HG03565 (cell line): ENCODE data around the gene ATG9B.
"Not testable (repeated sequence)": the region's sequence is repeated elsewhere in the genome, so short reads cannot be mapped to it uniquely, and the experiment has no call there.

Experiments
- ATAC-seq: cut with Tn5 transposase; IDR thresholded peaks from one replicate; pipeline ENCODE4 v1.9.1; 2021; ENCODE audit warnings: mild to moderate bottlenecking, moderate library complexity; ENCODE audit not compliant: unreplicated experiment

ATG9B gene

DNA sequence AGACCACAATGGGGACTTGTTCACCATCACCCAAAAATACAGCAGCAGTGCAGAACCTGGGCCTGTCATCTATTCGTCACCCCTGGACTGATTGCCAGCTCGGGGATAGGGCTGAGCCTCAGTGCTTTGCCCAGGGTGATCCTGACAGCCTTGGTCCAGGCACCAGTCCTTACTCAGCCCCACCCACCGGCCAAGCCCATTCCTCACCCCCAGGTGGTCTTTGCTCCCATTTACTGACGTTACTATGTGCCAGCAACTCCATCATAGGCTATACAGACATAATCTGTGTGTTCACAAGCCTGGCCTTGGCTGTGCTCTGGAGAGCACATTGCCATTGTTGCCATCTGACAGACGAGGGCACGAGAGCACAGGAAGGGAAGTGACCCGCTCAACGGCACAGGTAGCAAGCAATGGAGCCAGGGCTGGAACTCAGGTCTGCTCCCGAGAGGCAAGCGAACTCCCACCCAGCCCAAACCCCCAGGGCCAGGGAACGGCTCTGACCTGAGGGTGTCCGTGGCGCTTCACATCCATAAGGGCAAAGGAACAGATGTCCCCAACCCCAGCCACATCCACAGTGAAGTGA is 6.8 kb downstream of the ATG9B start:
- no peak for ATAC-seq

DNA sequence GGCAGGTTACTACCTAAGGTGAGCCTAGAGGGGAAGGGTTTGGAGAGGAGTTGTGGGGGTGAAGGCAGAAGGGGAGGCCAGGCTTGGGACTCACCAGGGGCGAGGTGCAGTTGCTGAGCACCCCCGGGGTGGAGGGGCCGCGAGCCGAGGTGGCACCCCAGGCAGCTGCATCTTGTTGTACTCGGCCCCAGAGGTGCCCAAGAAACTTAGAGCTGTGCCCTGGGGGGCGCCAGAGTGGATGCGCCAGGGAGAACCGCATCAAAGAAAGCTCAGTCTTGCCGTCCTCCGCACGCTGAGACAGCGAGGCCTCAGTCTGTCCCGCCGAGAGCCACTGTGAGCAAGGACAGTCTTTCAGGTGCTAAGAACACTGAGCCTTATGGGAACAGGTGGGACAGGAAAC is 7.4 kb downstream of the ATG9B start:
- ATAC-seq, result no peak

DNA sequence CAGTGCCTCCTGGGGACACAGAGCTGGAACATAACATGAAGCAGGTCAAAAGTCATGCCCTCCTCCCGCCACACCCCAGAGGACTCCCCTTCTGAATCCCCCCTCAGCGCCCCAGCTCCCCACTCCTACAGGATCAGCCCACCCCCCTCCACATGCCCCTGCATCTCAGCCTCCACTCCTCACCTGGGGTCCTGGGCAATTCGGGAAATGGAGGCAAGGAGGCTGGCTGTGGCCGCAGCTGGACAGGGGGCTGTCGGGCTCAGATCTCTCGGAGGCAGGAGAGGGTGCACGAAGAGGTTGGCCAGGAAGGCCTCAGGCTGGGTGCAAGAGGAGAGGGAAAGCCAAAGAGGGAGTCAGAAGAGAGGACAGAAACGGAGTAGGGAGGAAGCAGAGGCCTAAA is 7.8 kb downstream of the ATG9B start:
- no peak for ATAC-seq

DNA sequence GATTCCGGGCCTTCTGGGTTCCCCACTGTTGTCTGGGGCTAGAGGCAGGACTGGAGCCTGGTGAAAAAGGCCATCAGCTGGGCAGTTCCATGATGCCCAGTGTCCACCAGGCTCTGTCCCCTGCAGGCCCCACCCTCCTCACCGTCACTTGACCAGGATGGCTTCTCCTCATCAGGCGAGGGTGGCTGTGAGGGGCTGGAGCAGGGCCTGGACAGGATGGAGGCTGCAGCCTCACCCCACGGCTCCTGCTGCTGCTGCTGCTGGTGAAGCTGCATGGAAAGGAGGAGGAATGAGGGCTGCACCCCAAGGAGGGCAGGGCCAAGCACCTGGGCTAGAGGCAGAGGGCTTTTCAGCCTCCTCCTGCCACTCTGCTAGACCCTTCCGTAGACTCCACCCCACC is 8.3 kb downstream of the ATG9B start:
- no peak for ATAC-seq

DNA sequence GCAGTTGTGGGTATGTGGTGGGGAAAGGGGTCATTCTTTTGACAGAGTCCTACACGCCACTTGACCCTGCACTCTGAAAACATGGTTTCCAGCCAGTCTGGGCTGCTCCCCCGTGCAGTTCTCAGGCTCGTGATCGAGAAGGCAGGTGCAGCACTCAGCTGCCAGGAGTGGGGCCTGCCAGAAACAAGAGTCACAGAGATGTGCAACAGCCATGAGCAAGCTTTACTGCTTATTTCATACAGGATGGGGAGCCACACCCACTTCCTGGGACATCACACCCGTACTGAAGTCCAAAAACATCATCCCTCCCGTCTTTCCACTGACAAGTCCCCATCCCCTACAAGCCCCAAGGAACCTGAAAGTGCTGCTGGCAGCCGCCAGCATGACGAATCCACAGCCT is 9.3 kb downstream of the ATG9B start:
- no peak for ATAC-seq

DNA sequence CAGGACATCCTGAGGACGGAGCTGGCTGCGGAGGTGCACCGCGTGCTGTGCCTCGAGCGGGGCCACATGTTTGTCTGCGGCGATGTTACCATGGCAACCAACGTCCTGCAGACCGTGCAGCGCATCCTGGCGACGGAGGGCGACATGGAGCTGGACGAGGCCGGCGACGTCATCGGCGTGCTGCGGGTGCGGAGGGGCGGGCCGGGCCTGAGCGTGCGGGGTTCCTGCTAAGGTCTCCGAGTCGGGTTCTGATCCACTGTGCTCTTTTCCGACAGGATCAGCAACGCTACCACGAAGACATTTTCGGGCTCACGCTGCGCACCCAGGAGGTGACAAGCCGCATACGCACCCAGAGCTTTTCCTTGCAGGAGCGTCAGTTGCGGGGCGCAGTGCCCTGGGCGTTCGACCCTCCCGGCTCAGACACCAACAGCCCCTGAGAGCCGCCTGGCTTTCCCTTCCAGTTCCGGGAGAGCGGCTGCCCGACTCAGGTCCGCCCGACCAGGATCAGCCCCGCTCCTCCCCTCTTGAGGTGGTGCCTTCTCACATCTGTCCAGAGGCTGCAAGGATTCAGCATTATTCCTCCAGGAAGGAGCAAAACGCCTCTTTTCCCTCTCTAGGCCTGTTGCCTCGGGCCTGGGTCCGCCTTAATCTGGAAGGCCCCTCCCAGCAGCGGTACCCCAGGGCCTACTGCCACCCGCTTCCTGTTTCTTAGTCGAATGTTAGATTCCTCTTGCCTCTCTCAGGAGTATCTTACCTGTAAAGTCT is 10.4 kb downstream of the ATG9B start:
- ATAC-seq, result no peak

DNA sequence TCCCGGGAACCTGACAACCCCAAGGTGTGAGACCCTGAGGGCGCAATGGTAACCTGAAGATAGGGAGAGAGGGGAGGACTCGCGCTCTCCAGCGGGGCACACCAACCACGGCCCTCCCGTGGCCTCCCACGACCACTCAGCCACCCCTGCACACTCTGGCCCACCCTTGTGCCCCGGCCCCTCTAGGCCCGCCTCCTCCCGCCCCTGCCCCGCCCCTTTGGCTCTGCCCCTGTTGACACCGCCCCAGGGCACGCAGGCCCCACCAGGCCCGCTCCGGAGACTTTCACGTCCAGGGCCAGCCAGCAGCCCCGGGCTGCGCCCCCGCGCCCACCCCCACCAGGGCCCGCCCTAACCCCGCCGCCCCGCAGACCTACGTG is 10.9 kb downstream of the ATG9B start:
- no peak for ATAC-seq

DNA sequence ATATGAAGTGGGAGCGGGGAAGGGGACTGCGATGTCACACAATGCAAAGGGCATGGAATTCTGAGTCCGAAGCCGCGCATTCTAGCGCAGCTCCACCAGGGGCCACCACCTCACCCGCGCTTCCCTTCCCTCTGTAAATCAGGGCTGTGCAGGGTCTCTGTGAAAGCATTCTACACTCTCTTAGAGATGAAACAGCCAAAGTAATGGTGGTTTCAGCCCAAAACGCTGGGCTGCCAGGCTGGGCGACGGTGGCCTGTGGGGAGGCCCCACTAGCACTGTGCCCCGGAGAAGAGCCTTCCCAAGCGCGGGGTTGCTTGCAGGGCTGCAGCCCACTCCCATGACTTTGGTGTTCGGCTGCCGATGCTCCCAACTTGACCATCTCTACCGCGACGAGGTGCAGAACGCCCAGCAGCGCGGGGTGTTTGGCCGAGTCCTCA is 11.4 kb downstream of the ATG9B start:
- no peak for ATAC-seq

DNA sequence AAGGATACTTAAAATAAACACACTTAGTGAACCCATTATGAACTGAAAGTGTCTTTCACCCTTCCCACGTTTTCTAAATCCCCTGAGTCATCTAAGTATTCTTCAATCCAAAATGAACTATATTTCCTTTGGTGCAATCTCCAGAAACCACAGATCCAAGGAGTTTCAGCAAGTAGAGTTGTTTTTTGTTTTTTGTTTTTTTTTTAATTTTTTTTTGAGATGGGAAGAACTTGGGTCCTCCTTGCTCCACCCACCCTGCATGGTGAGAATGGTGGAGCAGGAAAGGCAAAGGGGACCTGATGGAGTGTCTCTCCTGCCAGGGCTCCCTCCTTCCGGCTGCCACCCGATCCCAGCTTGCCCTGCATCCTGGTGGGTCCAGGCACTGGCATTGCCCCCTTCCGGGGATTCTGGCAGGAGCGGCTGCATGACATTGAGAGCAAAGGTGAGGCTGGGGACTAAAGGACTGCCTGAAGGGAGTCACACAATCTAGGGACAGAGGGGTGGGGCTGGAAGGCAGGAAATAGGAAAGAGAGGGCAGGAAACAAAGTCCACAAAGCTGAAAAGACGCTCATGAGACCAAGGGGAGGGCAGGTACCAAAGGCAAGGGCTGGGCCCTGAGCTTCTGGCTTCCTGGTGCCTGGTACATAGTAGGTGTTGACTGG is 12.1 kb downstream of the ATG9B start:
- ATAC-seq, result no peak

DNA sequence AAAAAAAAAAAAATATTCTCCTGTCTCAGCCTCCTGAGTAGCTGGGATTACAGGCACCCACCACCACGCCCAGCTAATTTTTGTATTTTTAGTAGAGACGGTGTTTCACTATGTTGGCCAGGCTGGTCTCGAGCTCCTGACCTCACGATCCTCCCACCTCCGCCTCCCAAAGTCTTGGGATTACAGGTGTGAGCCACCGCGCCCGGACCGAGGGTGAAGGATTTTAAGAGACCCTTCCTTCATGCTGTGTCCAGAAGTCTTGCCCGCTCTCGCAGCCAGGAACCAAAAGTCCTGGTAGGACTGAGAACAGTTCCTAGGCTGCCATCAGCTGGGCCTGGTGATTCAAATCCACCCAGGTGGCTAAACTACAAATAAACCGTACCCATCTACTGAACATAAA is 12.7 kb downstream of the ATG9B start:
- ATAC-seq, result not testable (repeated sequence)

DNA sequence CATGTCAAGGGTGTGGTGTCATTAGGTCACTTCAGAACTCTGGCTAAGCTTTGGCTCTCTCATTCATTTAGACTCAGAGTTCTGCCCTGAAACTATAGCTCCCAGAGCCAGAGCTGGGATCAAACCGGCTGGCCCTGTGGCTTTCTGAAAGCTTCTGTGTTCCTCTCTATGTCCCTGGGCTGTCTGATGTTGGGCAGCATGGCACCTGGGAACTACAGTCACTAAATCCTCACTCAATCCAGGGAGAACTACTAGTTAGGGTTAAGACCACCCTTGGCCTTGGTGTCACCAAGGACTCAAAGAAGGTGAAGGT is 13.2 kb downstream of the ATG9B start:
- no peak for ATAC-seq

DNA sequence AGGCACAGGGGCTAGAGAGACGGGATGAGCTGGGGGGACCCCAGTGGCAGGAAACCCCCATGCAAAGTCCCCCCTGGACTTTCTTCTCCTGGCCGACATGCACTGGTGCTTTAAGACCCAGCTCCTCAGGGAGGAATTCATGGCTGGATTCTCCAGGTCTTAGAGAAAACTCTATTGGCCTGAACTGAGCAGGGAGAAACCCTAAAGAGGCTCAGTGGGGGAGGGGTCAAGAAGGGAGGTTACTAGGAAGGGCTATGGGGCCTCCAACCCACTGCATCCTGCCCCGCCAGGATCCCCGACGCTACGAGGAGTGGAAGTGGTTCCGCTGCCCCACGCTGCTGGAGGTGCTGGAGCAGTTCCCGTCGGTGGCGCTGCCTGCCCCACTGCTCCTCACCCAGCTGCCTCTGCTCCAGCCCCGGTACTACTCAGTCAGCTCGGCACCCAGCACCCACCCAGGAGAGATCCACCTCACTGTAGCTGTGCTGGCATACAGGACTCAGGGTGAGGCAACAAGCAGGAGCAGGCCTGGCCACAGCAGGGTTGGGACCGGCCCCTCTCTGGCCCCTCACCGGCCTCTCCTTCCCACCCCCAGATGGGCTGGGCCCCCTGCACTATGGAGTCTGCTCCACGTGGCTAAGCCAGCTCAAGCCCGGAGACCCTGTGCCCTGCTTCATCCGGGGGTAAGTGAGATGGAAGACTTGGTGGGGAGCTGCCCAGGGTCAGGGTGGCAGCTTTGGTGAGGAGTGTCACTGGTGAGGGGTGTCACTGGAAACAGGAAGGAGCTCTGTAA is 13.8 kb downstream of the ATG9B start:
- no peak for ATAC-seq

DNA sequence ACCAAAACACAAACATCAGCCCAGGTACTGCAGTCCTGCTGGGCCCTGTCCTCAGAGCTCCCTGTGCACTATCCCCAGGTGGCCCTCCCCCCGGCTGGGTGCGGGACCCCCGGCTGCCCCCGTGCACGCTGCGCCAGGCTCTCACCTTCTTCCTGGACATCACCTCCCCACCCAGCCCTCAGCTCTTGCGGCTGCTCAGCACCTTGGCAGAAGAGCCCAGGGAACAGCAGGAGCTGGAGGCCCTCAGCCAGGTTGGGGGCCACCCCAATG is 14.3 kb downstream of the ATG9B start:
- no peak for ATAC-seq

DNA sequence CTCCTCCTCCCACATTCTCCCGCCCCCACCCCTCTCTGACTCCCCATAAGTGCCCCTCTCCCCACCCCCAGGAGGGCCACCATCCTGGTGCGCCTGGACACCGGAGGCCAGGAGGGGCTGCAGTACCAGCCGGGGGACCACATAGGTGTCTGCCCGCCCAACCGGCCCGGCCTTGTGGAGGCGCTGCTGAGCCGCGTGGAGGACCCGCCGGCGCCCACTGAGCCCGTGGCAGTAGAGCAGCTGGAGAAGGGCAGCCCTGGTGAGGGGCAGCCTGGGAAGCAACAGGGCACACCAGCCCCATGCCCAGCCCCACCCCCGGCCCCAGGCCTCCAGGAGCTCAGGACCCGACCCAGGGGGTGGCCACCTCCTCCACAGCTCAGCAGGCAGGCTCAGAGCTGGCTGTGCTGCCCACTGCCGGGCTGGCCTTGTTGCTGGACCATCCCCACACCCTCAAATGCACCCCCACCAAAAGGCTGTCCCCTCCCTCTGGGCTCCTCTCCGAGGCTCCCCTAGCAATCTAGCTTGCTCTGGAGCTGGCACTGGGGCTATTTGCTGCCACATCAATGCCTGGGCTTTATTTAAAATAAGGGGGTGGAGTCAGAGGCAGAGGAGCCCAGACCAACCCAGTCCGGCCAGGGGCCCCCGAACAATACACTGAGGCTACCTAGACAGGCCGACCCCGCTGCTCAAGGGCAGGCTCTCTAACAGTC is 14.8 kb downstream of the ATG9B start:
- no peak for ATAC-seq

DNA sequence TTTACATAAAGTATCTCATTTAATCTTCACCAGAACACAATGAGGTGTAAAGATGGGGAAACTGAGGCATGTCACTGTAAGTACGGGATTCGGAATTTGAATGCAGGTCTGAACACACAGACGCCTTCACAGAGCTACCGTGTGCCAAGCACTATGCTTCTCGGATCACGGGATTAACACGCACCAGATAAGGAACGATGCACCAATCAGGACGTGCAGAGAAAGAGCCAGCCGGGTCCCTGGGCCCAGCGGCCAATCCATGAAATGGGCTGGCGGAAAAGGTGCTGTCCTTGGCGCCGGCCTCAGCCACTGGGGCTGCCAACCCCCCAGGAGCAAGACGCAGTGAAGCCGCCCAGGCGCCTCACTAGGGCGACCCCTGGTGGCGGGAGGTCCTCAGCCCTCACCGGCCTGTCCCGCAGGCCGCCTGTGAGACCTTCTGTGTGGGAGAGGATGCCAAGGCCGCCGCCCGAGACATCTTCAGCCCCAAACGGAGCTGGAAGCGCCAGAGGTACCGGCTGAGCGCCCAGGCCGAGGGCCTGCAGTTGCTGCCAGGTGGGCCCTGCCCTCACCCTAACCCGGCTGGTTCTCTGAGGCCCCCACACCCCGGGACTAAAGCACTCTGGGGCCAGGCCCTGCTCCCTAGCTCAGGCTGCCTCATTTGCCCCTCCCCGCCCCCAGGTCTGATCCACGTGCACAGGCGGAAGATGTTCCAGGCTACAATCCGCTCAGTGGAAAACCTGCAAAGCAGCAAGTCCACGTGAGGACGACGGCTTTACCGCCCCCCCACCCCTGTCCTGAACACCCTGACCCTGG is 15.6 kb downstream of the ATG9B start:
- peak; percentile 54 for ATAC-seq

DNA sequence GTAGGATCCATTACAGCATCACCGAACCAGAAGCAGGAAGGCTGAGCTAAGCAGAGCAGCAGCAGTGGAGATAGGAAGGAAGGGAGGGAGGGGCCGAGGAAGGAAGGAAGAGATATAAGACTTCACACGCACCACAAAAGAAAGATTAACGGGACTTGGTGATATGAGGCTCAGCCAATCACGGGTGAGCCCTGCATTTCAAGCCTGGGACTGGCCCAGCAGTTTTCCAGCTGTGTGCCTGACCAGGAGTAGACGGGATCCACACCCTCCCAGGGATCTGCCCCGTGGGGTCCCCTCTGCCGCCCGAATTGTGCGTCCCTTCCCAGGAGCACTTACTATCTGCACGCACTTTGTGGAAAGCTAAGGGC is 16.2 kb downstream of the ATG9B start:
- no peak for ATAC-seq

DNA sequence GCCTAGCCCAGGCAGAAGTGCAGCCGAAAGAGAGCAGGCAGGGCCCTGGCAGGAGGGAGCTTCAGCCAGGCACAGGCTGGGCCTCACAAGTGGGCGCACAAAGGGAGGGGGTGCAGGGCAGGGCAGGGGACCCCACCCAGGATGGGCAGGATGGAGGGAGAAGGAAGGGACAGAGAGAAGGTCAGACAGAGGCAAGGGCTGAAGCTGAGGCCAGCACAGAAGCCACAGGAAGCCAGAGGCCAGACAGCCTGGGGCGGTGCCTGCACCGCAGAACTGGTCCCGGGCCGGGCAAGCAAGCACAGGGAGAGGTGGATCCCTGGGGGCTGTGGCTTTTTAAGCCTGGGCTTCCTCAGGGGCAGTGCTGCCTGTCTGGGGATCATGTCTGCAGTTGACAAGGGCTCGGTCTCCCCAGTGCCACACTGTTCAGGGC is 16.8 kb downstream of the ATG9B start:
- ATAC-seq, result no peak

DNA sequence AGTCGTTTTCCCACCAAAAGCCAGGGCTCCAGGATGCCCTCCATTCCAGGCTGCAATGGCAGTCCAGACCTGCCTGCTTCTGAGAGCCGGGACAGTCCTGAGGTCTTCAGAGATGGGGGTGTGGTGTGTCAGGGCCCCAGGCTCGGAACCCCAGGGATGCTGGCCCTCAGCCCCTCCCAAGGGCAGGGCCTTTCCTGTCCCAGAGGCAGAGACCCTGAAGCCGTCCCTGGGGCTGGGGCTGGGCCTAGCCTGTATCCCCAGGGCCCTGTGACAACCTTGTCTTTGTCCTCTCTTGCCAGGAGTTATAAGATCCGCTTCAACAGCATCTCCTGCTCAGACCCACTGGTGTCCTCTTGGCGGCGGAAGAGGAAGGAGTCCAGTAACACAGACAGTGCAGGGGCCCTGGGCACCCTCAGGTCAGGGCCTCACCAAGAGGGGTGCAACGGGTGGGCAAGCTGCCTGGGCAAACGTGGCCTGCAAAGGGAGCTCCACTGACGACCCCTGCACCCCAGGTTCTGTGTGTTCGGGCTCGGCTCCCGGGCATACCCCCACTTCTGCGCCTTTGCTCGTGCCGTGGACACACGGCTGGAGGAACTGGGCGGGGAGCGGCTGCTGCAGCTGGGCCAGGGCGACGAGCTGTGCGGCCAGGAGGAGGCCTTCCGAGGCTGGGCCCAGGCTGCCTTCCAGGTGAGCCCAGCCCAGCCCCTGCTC is 17.5 kb downstream of the ATG9B start:
- ATAC-seq, result no peak

DNA sequence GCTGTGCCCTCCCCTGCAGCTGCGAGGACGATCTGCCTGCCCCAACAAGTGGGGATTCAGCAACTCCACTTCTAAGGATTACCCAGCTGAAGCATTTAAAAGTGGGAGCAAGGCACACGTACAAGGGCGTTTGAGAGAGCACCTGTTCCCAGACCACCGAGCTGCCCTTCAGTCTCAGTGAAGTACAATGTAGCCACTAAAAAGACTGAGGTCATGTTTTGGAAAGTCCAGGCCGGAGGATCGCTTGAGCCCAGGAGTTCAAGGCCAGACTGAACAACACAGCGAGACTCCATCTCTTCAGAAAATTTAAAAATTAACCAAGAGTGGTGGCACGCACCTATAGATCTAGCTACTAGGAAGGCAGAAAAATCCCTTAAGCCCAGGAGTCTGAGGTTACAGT is 18.7 kb downstream of the ATG9B start:
- ATAC-seq, result no peak

DNA sequence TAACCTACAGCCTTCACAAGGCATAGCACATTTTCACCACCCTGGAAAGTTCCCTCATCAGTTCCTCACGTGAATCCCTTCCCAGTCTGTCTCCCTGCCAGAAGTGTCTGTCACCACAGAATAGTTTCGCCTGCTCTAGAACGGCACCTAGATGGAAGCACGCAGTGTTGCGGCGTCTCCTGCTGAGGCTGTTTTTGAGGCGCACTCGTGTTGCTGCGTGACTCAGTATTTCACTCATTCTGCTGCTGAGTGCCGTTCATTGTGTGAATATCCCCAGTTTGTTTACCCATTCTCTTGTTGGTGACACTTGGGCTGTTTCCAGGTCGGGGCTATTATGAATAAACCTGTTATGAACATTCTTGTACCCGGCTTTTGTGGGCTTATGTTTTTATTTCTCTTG is 20.7 kb downstream of the ATG9B start:
- no peak for ATAC-seq
